HFFc6 (cell line): ENCODE data around the gene CXXC1. TPM values are rescaled to one million over a fixed set of nuclear protein-coding genes. Genes with fewer than 3 reads are reported as not detected.
"Not testable (repeated sequence)": the region's sequence is repeated elsewhere in the genome, so short reads cannot be mapped to it uniquely, and the experiment has no call there.

Experiments
- DNase-seq: peaks from one replicate; pipeline ENCODE4 v3.0.0-alpha.2; 2018
- H3K27ac Mint-ChIP-seq: 2 replicates; pipeline ENCODE4 v1.8.0; 2020; ENCODE audit warnings: mild to moderate bottlenecking, mixed read lengths
- H3K27me3 Mint-ChIP-seq: 2 replicates; pipeline ENCODE4 v1.8.0; 2021; ENCODE audit warnings: mild to moderate bottlenecking, moderate library complexity, mixed read lengths; ENCODE audit not compliant: insufficient read depth
- H3K36me3 Mint-ChIP-seq: 2 replicates; pipeline ENCODE4 v1.8.0; 2021; ENCODE audit warnings: low read depth, mixed read lengths
- H3K4me1 Mint-ChIP-seq: 2 replicates; pipeline ENCODE4 v1.8.0; 2020; ENCODE audit warnings: low read depth, mixed read lengths
- H3K4me3 Mint-ChIP-seq: 2 replicates; pipeline ENCODE4 v1.8.0; 2020; ENCODE audit warnings: mild to moderate bottlenecking, moderate library complexity, mixed read lengths
- H3K9me3 Mint-ChIP-seq: 2 replicates; pipeline ENCODE4 v1.8.0; 2020; ENCODE audit warnings: mild to moderate bottlenecking, mixed read lengths
- total RNA-seq, 6 experiments: library from RNA; stranded (reverse); fragmentation: NEBNext Ultra II Directional; extraction: Animal tissue kit (Norgen Biotek cat#: 25700); gene quantifications; 2 replicates in 1 of 6; 3 replicates in 5 of 6; pipeline ENCODE4 v1.2.3, GENCODE V29; 2021
- TF ChIP-seq, protein P1 (sequence below): fragments of 200-600 bp; sonication (generic); IDR thresholded peaks from 2 replicates; pipeline ENCODE4 v1.5.0; 2021; ENCODE audit warnings: antibody characterized with exemption, mild to moderate bottlenecking

Gene CXXC1
- total RNA-seq, 6 experiments from 2014 or later = 37.4 to 53.1 (median 44.4) TPM

DNA sequence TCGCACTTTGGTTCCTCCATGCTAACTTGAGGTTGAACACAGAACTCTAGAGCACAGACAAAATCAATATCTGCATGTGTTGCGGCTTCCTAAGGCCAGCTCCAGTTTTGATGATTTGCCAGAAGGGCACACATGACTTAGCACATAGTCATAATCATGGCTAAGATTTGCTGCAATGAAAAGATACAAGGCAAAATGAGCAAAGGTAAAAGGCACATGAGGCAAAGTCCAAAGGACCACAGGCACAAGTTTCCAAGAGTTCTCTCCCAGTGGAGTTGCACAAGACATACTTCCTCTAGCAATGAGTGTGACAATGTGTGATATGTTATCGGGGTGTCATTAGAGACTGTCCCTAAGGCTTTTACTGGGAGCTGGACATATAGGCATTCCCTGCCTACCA, 24.2 kb upstream of the CXXC1 start:
- Mint-ChIP-seq H3K36me3 (no peaks in the 10 kb centered on the region), H3K4me3 (no peak overlapping the region), H3K4me1 (peaks cover 19% of the 10 kb centered on the region), H3K9me3 (no peaks in the 10 kb centered on the region; the same call in 1 of the 2 replicates), H3K27me3 (peaks cover 5% of the 10 kb centered on the region), H3K27ac (no peak overlapping the region)
- TF ChIP-seq, protein P1, sequence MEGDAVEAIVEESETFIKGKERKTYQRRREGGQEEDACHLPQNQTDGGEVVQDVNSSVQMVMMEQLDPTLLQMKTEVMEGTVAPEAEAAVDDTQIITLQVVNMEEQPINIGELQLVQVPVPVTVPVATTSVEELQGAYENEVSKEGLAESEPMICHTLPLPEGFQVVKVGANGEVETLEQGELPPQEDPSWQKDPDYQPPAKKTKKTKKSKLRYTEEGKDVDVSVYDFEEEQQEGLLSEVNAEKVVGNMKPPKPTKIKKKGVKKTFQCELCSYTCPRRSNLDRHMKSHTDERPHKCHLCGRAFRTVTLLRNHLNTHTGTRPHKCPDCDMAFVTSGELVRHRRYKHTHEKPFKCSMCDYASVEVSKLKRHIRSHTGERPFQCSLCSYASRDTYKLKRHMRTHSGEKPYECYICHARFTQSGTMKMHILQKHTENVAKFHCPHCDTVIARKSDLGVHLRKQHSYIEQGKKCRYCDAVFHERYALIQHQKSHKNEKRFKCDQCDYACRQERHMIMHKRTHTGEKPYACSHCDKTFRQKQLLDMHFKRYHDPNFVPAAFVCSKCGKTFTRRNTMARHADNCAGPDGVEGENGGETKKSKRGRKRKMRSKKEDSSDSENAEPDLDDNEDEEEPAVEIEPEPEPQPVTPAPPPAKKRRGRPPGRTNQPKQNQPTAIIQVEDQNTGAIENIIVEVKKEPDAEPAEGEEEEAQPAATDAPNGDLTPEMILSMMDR = no peak
- DNase-seq = no peak

DNA sequence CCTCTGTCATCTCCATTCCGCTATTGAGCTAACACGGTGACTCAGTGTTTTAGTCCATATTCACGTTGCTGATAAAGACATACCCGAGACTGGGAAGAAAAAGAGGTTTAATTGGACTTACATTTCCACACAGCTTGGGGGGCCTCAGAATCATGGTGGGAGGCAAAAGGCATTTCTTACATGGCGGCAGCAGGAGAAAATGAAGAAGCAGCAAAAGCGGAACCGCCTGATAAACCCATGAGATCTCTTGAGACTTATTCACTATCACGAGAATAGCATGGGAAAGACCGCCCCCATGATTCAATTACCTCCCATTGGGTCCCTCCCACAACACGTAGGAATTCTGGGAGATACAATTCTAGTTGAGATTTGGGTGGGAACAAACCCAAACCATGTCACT, 22.6 kb upstream of the CXXC1 start:
- H3K27me3 Mint-ChIP-seq = peaks cover 5% of the 10 kb centered on the region
- H3K4me3 Mint-ChIP-seq = no peak overlapping the region
- no peak overlapping the region for H3K27ac Mint-ChIP-seq
- no peaks in the 10 kb centered on the region for H3K36me3 Mint-ChIP-seq
- TF ChIP-seq, protein P1 = no peak
- H3K9me3 Mint-ChIP-seq = no peaks in the 10 kb centered on the region; the same call in none of the 2 replicates
- DNase-seq = no peak
- peaks cover 19% of the 10 kb centered on the region for H3K4me1 Mint-ChIP-seq

GRCh38 chr18:50308851-50309250, 21.4 kb upstream of the CXXC1 start:
- not testable (repeated sequence) for H3K9me3 Mint-ChIP-seq, H3K36me3 Mint-ChIP-seq, DNase-seq, H3K4me3 Mint-ChIP-seq, H3K27ac Mint-ChIP-seq, H3K27me3 Mint-ChIP-seq
- H3K4me1 Mint-ChIP-seq = peaks cover 19% of the 10 kb centered on the region

GRCh38 chr18:50307738-50308470, 20.4 kb upstream of the CXXC1 start:
- Mint-ChIP-seq H3K9me3 (no peaks in the 10 kb centered on the region; the same call in none of the 2 replicates), H3K27ac (peak overlapping the region; percentile 24), H3K36me3 (no peaks in the 10 kb centered on the region), H3K27me3 (peaks cover 7% of the 10 kb centered on the region), H3K4me1 (peaks cover 19% of the 10 kb centered on the region), H3K4me3 (peak overlapping the region; percentile 85)
- TF ChIP-seq, protein P1 = no peak
- DNase-seq = peak; percentile 69

- TF ChIP-seq, protein P1 = no peak
- Mint-ChIP-seq H3K4me3 (peak overlapping the region; percentile 85), H3K4me1 (peaks cover 19% of the 10 kb centered on the region), H3K36me3 (no peaks in the 10 kb centered on the region), H3K27me3 (peaks cover 8% of the 10 kb centered on the region), H3K27ac (peak overlapping the region; percentile 24), H3K9me3 (no peaks in the 10 kb centered on the region; the same call in none of the 2 replicates)
- DNase-seq = no peak
These were observed 19.9 kb upstream of the CXXC1 start for GRCh38 chr18:50307400-50307737.

DNA sequence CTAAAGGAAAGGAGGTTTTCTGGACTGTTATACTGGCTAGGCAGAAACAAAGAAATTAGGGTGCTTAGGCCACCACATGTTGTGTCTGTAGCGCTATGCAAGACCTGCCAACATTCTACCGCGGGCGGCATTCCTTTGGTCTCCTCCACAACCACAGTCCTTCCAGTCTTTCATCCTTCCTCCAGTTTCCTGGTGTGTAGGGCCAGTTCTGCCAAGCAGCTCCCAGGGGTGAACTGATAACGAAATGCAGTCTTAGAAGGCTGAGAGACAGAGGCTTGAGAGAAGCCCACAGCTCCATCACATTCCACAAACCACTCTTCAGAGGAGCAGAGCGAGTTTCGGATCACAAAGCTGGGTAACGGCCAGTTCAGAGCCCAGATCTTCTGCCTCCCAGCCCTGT, 19.5 kb upstream of the CXXC1 start:
- Mint-ChIP-seq H3K4me3 (peak overlapping the region; percentile 85), H3K9me3 (no peaks in the 10 kb centered on the region; the same call in none of the 2 replicates), H3K36me3 (no peaks in the 10 kb centered on the region), H3K27ac (no peak overlapping the region), H3K27me3 (peaks cover 8% of the 10 kb centered on the region), H3K4me1 (peaks cover 19% of the 10 kb centered on the region)
- TF ChIP-seq, protein P1 = no peak
- DNase-seq = no peak
